NCI-H2196 treated with DMSO at 0.1 percent for 48 hours (cell line): ENCODE data around the gene FER1L5.

ENCODE experiments used
- DNase-seq: peaks from one replicate; lab custom pipeline; 2025; ENCODE audit not compliant: unreplicated experiment; lab: John Stamatoyannopoulos, UW

FER1L5 gene

DNA sequence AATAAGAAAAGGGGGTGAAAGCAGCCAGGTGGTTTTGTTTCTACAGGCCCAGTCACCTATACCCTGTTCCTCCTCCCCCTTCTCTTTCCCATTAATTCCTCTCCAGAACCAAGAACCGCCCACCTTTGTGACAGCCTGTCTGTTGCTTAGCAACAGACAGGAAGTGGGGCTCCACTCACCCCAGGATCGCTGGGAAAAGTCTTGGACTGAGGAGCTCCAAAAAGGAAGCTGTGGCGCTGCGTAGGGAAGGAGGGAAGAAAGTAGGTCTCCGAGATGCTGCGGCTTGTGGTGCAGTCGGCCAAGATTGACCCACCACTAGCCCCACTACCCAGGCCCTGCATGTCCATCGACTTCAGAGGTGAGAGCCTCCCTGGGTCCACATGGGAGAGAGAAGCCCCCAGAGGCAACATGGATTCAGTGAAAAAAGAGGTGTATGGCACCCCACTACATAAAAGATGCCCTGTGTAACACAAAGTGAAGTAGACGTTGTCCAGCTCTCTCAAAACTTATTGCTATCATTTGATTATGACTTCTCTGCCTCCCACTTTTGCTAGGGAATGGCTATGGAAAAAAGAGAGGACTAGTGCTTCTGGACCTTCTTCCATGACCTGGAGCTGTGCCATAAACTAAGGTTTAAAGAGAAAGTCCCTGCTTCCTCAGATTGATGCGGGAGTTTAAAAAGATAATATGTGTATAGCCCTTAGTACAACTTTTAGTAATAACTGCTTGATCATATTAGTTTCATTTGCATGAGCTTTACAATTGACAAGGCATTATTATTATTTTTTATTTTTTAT is at the start of gene FER1L5:
FER1L5 (plus strand) TSS at position 201 of the 797 bp plus-strand sequence; CDS start at position 274, 73 bp downstream.
- DNase-seq, result no peak

GRCh38 chr2:96594282-96594681 is 48.3 kb upstream of the FER1L5 start:
- no peak for DNase-seq

GRCh38 chr2:96594691-96595152 is 47.8 kb upstream of the FER1L5 start:
- DNase-seq, result no peak

- no peak for DNase-seq
Measured at GRCh38 chr2:96596596-96596995, 46.0 kb upstream of the FER1L5 start.

- no peak for DNase-seq
Measured at GRCh38 chr2:96599941-96600340, 42.6 kb upstream of the FER1L5 start.

DNA sequence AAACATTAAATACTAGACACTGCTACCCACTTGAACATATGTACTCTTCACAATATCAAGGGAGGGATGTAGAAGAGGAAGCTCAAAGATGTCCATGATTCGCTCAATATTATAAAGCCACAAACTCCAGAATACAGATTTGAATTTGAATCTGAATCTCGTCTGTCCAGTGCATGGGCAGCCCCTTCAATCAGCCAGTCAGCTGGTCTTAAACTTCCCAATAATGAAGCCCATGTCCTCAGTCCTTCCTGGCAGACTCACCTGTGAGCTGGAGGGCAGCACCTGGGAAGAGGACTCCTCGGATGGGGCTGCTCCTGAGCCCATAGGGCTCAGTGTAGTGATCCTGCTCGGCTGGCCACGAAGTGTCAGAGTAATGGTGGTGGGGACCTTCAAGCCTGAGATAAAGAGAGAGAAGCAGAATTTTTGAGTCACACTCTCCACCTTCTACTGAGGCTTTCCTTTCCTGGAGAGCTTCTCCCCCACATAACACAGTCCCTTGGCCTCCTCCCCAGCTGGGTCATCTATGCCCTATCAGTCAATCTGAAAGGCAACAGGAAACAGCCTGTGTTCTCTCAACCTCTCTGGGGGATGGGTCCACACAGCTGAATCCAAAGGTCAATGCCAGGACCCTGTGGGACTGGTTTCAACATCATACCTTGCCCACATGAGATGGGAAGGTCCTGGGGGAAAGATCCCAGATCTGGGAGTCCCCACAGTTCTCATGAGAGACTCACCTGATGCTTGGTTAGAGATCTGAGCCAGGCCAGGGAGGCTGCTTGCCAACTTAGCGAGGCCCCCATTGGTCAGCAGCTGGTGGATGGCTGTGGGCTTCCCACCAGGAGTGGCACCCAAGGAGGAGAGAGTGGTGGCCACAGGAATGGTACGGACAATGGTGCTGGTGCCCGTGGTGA is 40.9 kb upstream of the FER1L5 start:
- no peak for DNase-seq

- no peak for DNase-seq
Measured at GRCh38 chr2:96602330-96602823, 40.2 kb upstream of the FER1L5 start.

- no peak for DNase-seq
Measured at GRCh38 chr2:96604104-96604503, 38.5 kb upstream of the FER1L5 start.

- DNase-seq, result no peak
Measured at GRCh38 chr2:96608469-96609455, 33.8 kb upstream of the FER1L5 start.

- DNase-seq, result no peak
Measured at GRCh38 chr2:96616128-96616527, 26.4 kb upstream of the FER1L5 start.

GRCh38 chr2:96616535-96616934 is 26.0 kb upstream of the FER1L5 start:
- DNase-seq, result no peak

- no peak for DNase-seq
Measured at GRCh38 chr2:96617012-96617411, 25.6 kb upstream of the FER1L5 start.

DNA sequence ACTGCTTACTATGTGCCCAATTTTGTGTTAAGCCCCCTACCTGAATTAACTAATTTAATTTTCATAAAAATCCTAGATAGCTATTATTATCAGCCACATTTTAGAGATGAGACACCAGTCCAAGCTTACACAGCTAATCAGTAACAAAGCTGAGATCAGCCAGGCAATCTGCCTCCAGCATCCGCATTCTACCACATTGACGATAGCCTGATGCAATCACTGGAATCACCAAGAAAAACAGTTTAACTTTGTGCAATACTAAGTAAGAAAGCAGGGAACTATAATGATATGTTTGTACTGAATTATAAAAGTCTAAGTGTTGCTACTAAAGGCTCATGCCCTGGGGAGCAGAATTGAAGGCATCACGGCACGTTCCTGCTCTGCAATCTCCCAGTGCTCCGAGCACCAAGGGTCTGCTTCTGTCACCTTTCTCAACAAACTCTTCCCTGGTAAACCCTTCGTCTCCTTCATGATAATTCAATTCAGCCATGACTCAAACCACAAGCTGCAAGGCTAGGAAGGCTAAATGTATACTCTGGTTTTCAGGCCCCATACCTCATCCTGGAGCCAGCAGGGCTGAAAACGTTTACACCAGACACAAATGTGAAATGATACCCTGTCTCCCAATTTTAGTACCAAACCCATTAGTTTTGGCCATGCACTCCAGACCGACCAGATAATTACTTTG is 23.8 kb upstream of the FER1L5 start:
- no peak for DNase-seq

- DNase-seq, result no peak
Measured at GRCh38 chr2:96622544-96622943, 20.0 kb upstream of the FER1L5 start.

- no peak for DNase-seq
Measured at GRCh38 chr2:96623116-96623515, 19.4 kb upstream of the FER1L5 start.

DNA sequence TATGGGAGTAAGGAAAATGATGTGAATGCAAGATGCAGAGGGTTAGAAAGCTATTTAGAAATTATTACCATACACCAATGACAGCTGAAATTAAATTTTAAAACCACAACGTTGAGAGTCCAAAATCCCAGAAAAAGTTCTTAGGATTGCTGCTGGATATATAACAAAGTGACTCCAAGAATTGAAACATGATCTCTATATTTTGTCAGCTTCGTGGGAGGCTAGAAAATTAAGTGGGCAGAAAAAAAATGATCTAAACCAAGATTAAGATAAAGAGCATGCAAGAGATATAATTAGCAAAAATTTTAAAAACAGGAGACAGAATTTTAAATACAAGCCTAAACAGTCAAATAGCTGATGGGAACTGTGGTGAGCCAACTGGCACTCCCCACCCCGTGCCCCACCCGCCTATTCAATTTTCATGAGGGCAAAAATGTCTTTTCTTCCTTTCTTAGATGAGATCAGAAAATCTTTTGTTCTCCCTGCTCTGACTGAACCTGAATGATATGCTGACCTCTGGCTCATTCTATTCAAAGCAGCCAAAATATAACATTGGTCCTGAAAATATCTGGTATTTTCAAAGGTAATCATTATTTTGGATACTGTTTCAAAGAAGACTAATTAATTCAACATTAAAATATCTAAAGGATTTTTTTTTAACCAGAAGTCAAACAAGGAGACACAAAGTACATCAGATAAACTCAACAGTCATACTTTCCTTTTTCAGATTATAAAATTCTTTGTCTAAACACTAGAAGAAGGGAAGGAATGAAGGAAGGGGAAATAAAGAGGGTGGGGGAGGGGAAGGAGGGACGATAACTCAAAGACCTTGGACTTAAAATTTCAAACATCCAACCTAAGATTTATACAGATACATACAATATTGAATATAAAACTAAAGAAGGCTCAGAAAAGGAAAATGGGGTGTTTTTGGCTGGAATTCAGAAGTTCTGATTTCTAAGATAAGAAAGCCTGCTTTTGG is 16.7 kb upstream of the FER1L5 start:
- no peak for DNase-seq

DNA sequence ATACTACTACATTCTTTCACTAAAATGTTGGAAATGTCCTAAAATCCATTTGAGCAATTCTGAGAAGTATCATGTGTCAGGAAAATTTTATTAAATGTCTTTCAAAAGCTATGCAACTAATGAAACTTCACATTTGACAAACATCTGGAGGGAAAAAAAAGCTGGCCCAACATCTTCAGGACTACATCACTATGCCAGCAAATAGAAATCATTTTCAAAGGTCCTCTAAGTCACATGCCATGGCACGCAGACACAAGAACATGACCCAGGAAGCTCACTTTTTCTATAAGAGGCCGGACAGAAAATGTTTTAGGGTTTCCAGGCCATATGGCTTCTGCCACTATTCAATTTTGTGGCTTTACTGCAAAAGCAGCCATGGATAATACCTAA is 16.0 kb upstream of the FER1L5 start:
- DNase-seq, result no peak

DNA sequence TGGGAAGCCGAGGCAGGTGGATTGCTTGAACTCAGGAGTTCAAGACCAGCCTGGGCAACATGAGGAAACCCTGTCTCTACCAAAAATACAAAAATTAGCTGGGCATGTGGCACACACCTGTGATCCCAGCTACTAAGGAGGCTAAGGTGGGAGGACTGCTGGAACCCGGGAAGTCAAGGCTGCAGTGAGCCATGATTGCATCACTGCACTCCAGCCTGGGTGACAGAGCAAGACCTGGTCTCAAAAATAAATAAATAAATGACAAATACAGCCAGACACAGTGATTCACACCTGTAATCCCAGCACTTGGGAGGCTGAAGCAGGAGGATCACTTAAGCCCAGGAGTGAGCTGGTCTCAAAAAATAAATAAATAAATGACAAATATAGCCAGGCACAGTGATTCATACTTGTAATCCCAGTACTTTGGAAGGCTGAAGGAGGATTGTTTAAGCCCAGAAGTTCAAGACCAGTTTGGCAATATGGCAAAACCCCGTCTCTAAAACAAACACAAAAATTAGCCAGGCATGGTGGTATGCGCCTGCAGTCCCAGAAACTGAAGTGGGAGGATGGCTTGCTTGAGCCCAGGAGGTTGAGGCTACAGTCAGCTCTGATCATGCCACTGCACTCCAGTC is 10.6 kb upstream of the FER1L5 start:
- no peak for DNase-seq
